ENCODE data around the gene PCTP. TPM values are rescaled to one million over a fixed set of nuclear protein-coding genes. Genes with fewer than 3 reads are reported as not detected.

Gene PCTP
- total and polyA plus RNA-seq, 2 of the 4 experiments (the other 2 are of a cell fraction) = 11.6 to 12.9 TPM

GRCh38 chr17:55717432-55717831, 33.4 kb upstream of the PCTP start:
- POLR2A ChIA-PET (ENCODE audit: unreplicated experiment) = no interaction called here
- Histone ChIP-seq H2BK5ac (ENCODE audit: low read depth, low read length, poor library complexity, severe bottlenecking) (no peak overlapping the region), H4K91ac (ENCODE audit: insufficient read depth, low read depth, low read length) (no peak overlapping the region), H3K36me3 (ENCODE audit: control insufficient read depth, insufficient read depth, low read length) (no peaks in the 10 kb centered on the region), H3K79me1 (ENCODE audit: low read depth in 1 of 2, low read length in 2 of 2) (no peaks in the 10 kb centered on the region), H4K5ac (ENCODE audit: low read depth, low read length) (no peak overlapping the region), H2BK120ac (ENCODE audit: low read depth, low read length) (no peak overlapping the region), H3K4ac (ENCODE audit: low read depth, low read length) (no peak overlapping the region), H3K4me3 (ENCODE audit: insufficient read depth, low read depth, low read length) (no peak overlapping the region), H2AK9ac (replicated peaks; ENCODE audit: low read depth, low read length, poor library complexity) (no peak overlapping the region), H3K9me3 (ENCODE audit: control insufficient read depth, insufficient read depth, low read length) (no peaks in the 10 kb centered on the region), H2AFZ (replicated peaks; ENCODE audit: low read length, poor library complexity) (no peak overlapping the region), H3K27me3 (ENCODE audit: control insufficient read depth, insufficient read depth, low read length) (peaks cover 5% of the 10 kb centered on the region; the same call in 1 of the 2 replicates), H3K27ac (ENCODE audit: insufficient read depth, low read length) (no peak overlapping the region), H3K56ac (ENCODE audit: extremely low read depth, insufficient read depth, low read length) (no peak overlapping the region), H3K4me2 (ENCODE audit: low read depth, low read length) (no peak overlapping the region), H3K4me1 (ENCODE audit: control insufficient read depth, insufficient read depth, low read length) (peaks cover under 1% of the 10 kb centered on the region), H3K23ac (ENCODE audit: low read depth, low read length) (no peak overlapping the region), H3K9me1 (ENCODE audit: insufficient read depth, low read length) (no peaks in the 10 kb centered on the region), H4K8ac (ENCODE audit: low read depth in 2 of 2, low read length in 2 of 2) (no peak overlapping the region), H3K9ac (ENCODE audit: low read depth, low read length) (no peak overlapping the region), H2AK5ac (ENCODE audit: low read depth, low read length) (no peak overlapping the region), H4K20me1 (ENCODE audit: insufficient read depth, low read length) (no peaks in the 10 kb centered on the region), H3K14ac (replicated peaks; ENCODE audit: low read depth, low read length) (no peak overlapping the region), H2BK20ac (ENCODE audit: low read depth, low read length) (no peak overlapping the region), H2BK15ac (ENCODE audit: low read depth, low read length) (no peak overlapping the region), H3K18ac (ENCODE audit: low read depth, low read length) (no peak overlapping the region)
- dilution Hi-C loops (cut with HindIII; ENCODE audit: low sequenced_read_pairs, unreplicated experiment) = no loop called here
- in situ Hi-C loops (cut with MboI; ENCODE audit: low sequenced_read_pairs) = no loop called here
- WGBS, 2 experiments (ENCODE audit: extremely low coverage in 2 of 2, insufficient read length in 1 of 2) = no CpG with 5 or more reads among the region's 4 CpGs
- intact Hi-C loops (cut with micrococcal nuclease) = no loop called here
- no peak for ATAC-seq (ENCODE audit: low read depth)
- no TSS peak for BruUV-seq (replicated peaks)
- DNase-seq = no peak
- no peak for TF ChIP-seq NFE2L2 (IDR thresholded peaks at IDR 0.05; ENCODE audit: low read depth, low read length)
- CTCF ChIA-PET = interaction anchor here (0.5 to 2.3 kb wide), 8 partner anchors 9 to 194 kb away, joined by 3 to 13 read pairs (median 4); no protein-coding TSS in a partner anchor

Measured in IMR-90 (cell line).